ENCODE measurements around the gene MEST. TPM values are rescaled to one million over a fixed set of nuclear protein-coding genes. Genes with fewer than 3 reads are reported as not detected.

MEST gene
- total RNA-seq, 1 experiment from 2014 or later: 223 TPM

GRCh38 chr7:130473876-130474275 lies 18.0 kb upstream of the MEST start:
- Histone ChIP-seq H3K4me1 (replicated peaks) (no peaks in the 10 kb centered on the region), H3K9me3 (replicated peaks) (no peaks in the 10 kb centered on the region), H3K27me3 (replicated peaks) (no peaks in the 10 kb centered on the region), H3K27ac (no peak overlapping the region), H3K36me3 (no peaks in the 10 kb centered on the region), H3K4me3 (no peak overlapping the region)
- DNase-seq (ENCODE audit: low read depth in 1 of 2, low spot score in 2 of 2): no peak

- Histone ChIP-seq H3K36me3 (no peaks in the 10 kb centered on the region), H3K27me3 (replicated peaks) (no peaks in the 10 kb centered on the region), H3K9me3 (replicated peaks) (no peaks in the 10 kb centered on the region), H3K4me1 (replicated peaks) (no peaks in the 10 kb centered on the region), H3K4me3 (no peak overlapping the region), H3K27ac (no peak overlapping the region)
- no peak for DNase-seq (ENCODE audit: low read depth in 1 of 2, low spot score in 2 of 2)
These were observed 16.1 kb upstream of the MEST start for GRCh38 chr7:130475776-130476175.

- Histone ChIP-seq H3K36me3 (no peaks in the 10 kb centered on the region), H3K9me3 (replicated peaks) (no peaks in the 10 kb centered on the region), H3K4me1 (replicated peaks) (no peaks in the 10 kb centered on the region), H3K4me3 (no peak overlapping the region), H3K27ac (no peak overlapping the region), H3K27me3 (replicated peaks) (no peaks in the 10 kb centered on the region)
- no peak for DNase-seq (ENCODE audit: low read depth in 1 of 2, low spot score in 2 of 2)
These were observed 15.4 kb upstream of the MEST start for GRCh38 chr7:130476297-130477150.

DNA sequence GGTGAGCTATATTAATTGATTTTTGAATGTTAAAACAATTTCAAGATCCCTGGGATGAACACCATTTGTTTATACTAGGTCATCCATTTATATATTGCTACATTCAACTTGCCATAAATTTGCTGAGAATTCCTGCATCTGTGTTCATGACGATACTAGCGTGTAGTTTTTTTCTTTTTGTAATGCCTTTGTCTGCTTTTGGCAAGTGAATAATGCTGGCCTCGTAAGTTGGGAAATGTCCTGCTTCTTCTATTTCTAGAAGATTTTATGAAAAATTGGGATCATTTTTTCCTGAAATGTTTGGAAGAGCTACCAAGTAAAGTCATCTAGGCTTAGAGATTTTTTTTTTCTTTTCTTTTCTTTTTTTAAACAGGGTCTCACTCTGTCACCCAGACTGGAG lies 12.9 kb upstream of the MEST start:
- Histone ChIP-seq H3K27ac (no peak overlapping the region), H3K9me3 (replicated peaks) (no peaks in the 10 kb centered on the region), H3K36me3 (no peaks in the 10 kb centered on the region), H3K4me3 (no peak overlapping the region), H3K27me3 (replicated peaks) (no peaks in the 10 kb centered on the region), H3K4me1 (replicated peaks) (no peaks in the 10 kb centered on the region)
- DNase-seq (ENCODE audit: low read depth in 1 of 2, low spot score in 2 of 2): no peak

- H3K4me3 ChIP-seq: no peak overlapping the region
- H3K36me3 ChIP-seq: no peaks in the 10 kb centered on the region
- no peaks in the 10 kb centered on the region for H3K4me1 ChIP-seq (replicated peaks)
- no peaks in the 10 kb centered on the region for H3K27me3 ChIP-seq (replicated peaks)
- H3K9me3 ChIP-seq (replicated peaks): no peaks in the 10 kb centered on the region
- DNase-seq (ENCODE audit: low read depth in 1 of 2, low spot score in 2 of 2): no peak
- H3K27ac ChIP-seq: no peak overlapping the region
These were observed 12.0 kb upstream of the MEST start for GRCh38 chr7:130479716-130480400.

- no peaks in the 10 kb centered on the region for H3K27me3 ChIP-seq (replicated peaks)
- H3K36me3 ChIP-seq: no peaks in the 10 kb centered on the region
- H3K4me1 ChIP-seq (replicated peaks): no peaks in the 10 kb centered on the region
- no peak overlapping the region for H3K27ac ChIP-seq
- DNase-seq (ENCODE audit: low read depth in 1 of 2, low spot score in 2 of 2): no peak
- no peaks in the 10 kb centered on the region for H3K9me3 ChIP-seq (replicated peaks)
- H3K4me3 ChIP-seq: no peak overlapping the region
These were observed 10.0 kb upstream of the MEST start for GRCh38 chr7:130481898-130482297.

GRCh38 chr7:130483031-130483430 lies 8.9 kb upstream of the MEST start:
- no peak overlapping the region for H3K4me3 ChIP-seq
- H3K9me3 ChIP-seq (replicated peaks): no peaks in the 10 kb centered on the region
- no peak for DNase-seq (ENCODE audit: low read depth in 1 of 2, low spot score in 2 of 2)
- no peaks in the 10 kb centered on the region for H3K36me3 ChIP-seq
- H3K27me3 ChIP-seq (replicated peaks): no peaks in the 10 kb centered on the region
- H3K27ac ChIP-seq: no peak overlapping the region
- no peaks in the 10 kb centered on the region for H3K4me1 ChIP-seq (replicated peaks)

- DNase-seq (ENCODE audit: low read depth in 1 of 2, low spot score in 2 of 2): no peak
- Histone ChIP-seq H3K36me3 (no peaks in the 10 kb centered on the region), H3K4me3 (no peak overlapping the region), H3K27me3 (replicated peaks) (no peaks in the 10 kb centered on the region), H3K4me1 (replicated peaks) (peaks cover 15% of the 10 kb centered on the region), H3K27ac (no peak overlapping the region), H3K9me3 (replicated peaks) (no peaks in the 10 kb centered on the region; the same call in 1 of the 2 replicates)
These were observed 6.2 kb upstream of the MEST start for GRCh38 chr7:130485734-130486113.

- no peak overlapping the region for H3K27ac ChIP-seq
- peaks cover 22% of the 10 kb centered on the region for H3K4me1 ChIP-seq (replicated peaks)
- no peaks in the 10 kb centered on the region for H3K27me3 ChIP-seq (replicated peaks)
- no peak overlapping the region for H3K4me3 ChIP-seq
- no peak for DNase-seq (ENCODE audit: low read depth in 1 of 2, low spot score in 2 of 2)
- peaks cover 4% of the 10 kb centered on the region; the same call in 1 of the 2 replicates for H3K9me3 ChIP-seq (replicated peaks)
- H3K36me3 ChIP-seq: no peaks in the 10 kb centered on the region
These were observed 5.6 kb upstream of the MEST start for GRCh38 chr7:130486114-130486953.

- no peak overlapping the region for H3K4me3 ChIP-seq
- no peaks in the 10 kb centered on the region for H3K36me3 ChIP-seq
- H3K27ac ChIP-seq: no peak overlapping the region
- DNase-seq (ENCODE audit: low read depth in 1 of 2, low spot score in 2 of 2): no peak
- H3K9me3 ChIP-seq (replicated peaks): peaks cover 4% of the 10 kb centered on the region; the same call in 1 of the 2 replicates
- no peaks in the 10 kb centered on the region for H3K27me3 ChIP-seq (replicated peaks)
- H3K4me1 ChIP-seq (replicated peaks): peaks cover 25% of the 10 kb centered on the region
These were observed 4.9 kb upstream of the MEST start for GRCh38 chr7:130486954-130487436.

GRCh38 chr7:130488392-130489139 lies 3.3 kb upstream of the MEST start:
- Histone ChIP-seq H3K4me1 (replicated peaks) (peaks cover 25% of the 10 kb centered on the region), H3K4me3 (no peak overlapping the region), H3K27ac (no peak overlapping the region), H3K9me3 (replicated peaks) (peaks cover 7% of the 10 kb centered on the region; the same call in 1 of the 2 replicates), H3K27me3 (replicated peaks) (no peaks in the 10 kb centered on the region), H3K36me3 (no peaks in the 10 kb centered on the region)
- no peak for DNase-seq (ENCODE audit: low read depth in 1 of 2, low spot score in 2 of 2)

- Histone ChIP-seq H3K4me3 (no peak overlapping the region), H3K27ac (no peak overlapping the region), H3K36me3 (no peaks in the 10 kb centered on the region), H3K4me1 (replicated peaks) (peaks cover 31% of the 10 kb centered on the region), H3K27me3 (replicated peaks) (no peaks in the 10 kb centered on the region), H3K9me3 (replicated peaks) (peaks cover 7% of the 10 kb centered on the region; the same call in 1 of the 2 replicates)
- DNase-seq (ENCODE audit: low read depth in 1 of 2, low spot score in 2 of 2): peak in 1 of 2 experiments; percentile 15
These were observed 2.5 kb upstream of the MEST start for GRCh38 chr7:130489140-130489983.
